ENCODE results near the gene ATG9B. TPM values are rescaled to one million over a fixed set of nuclear protein-coding genes. Genes with fewer than 3 reads are reported as not detected.

The ATG9B gene
- total and polyA plus RNA-seq, 2 donors from 2014 or later: 0.19 TPM

GRCh38 chr7:151070574-151070960 lies 46.3 kb upstream of the ATG9B start:
- Histone ChIP-seq H3K4me1 (ENCODE audit: control insufficient read depth in 2 of 3, insufficient read depth in 2 of 3, low read depth in 1 of 3, low read length in 3 of 3) (no peaks in the 10 kb centered on the region), H3K27ac (ENCODE audit: low read depth in 2 of 2, low read length in 2 of 2) (no peak overlapping the region), H3K9me3 (ENCODE audit: control insufficient read depth in 2 of 3, insufficient read depth in 1 of 3, low read length in 3 of 3) (no peaks in the 10 kb centered on the region), H3K4me3 (ENCODE audit: low read length in 3 of 3) (no peak overlapping the region), H3K27me3 (ENCODE audit: control insufficient read depth, insufficient read depth, low read length) (no peaks in the 10 kb centered on the region), H3K36me3 (ENCODE audit: control insufficient read depth in 2 of 3, insufficient read depth in 3 of 3, low read length in 3 of 3) (peaks cover 4 to 51% (median 25%) of the 10 kb centered on the region in 3 donors), H3K9ac (ENCODE audit: low read length in 3 of 3) (no peak overlapping the region)
- DNase-seq: peak in 1 of 5 donors; percentile 73
- intact Hi-C loops (cut with DNase I): no loop called here
- FAIRE-seq: no peak
- TF ChIP-seq CTCF (IDR thresholded peaks at IDR 0.05; ENCODE audit: borderline replicate concordance, extremely low read depth, insufficient read depth): no peak

GRCh38 chr7:151069841-151070573 lies 45.7 kb upstream of the ATG9B start:
- TF ChIP-seq CTCF (IDR thresholded peaks at IDR 0.05; ENCODE audit: borderline replicate concordance, extremely low read depth, insufficient read depth): no peak
- no peaks in the 10 kb centered on the region for H3K4me1 ChIP-seq (ENCODE audit: control insufficient read depth in 2 of 3, insufficient read depth in 2 of 3, low read depth in 1 of 3, low read length in 3 of 3)
- FAIRE-seq: no peak
- no peak overlapping the region for H3K9ac ChIP-seq (ENCODE audit: low read length in 3 of 3)
- peaks cover 4 to 54% (median 26%) of the 10 kb centered on the region in 3 donors for H3K36me3 ChIP-seq (ENCODE audit: control insufficient read depth in 2 of 3, insufficient read depth in 3 of 3, low read length in 3 of 3)
- H3K27me3 ChIP-seq (ENCODE audit: control insufficient read depth, insufficient read depth, low read length): no peaks in the 10 kb centered on the region
- H3K9me3 ChIP-seq (ENCODE audit: control insufficient read depth in 2 of 3, insufficient read depth in 1 of 3, low read length in 3 of 3): no peaks in the 10 kb centered on the region
- no peak overlapping the region for H3K27ac ChIP-seq (ENCODE audit: low read depth in 2 of 2, low read length in 2 of 2)
- H3K4me3 ChIP-seq (ENCODE audit: low read length in 3 of 3): no peak overlapping the region
- DNase-seq: peak in 1 of 5 donors; percentile 67
- intact Hi-C loops (cut with DNase I): no loop called here

- H3K4me1 ChIP-seq (ENCODE audit: control insufficient read depth in 2 of 3, insufficient read depth in 2 of 3, low read depth in 1 of 3, low read length in 3 of 3): peaks cover 0 to 2% (median 0%) of the 10 kb centered on the region in 3 donors
- no peak for FAIRE-seq
- H3K4me3 ChIP-seq (ENCODE audit: low read length in 3 of 3): no peak overlapping the region
- H3K27me3 ChIP-seq (ENCODE audit: control insufficient read depth, insufficient read depth, low read length): no peaks in the 10 kb centered on the region
- DNase-seq: no peak
- no peak overlapping the region for H3K9ac ChIP-seq (ENCODE audit: low read length in 3 of 3)
- TF ChIP-seq CTCF (IDR thresholded peaks at IDR 0.05; ENCODE audit: borderline replicate concordance, extremely low read depth, insufficient read depth): no peak
- H3K36me3 ChIP-seq (ENCODE audit: control insufficient read depth in 2 of 3, insufficient read depth in 3 of 3, low read length in 3 of 3): peaks cover 2 to 51% (median 21%) of the 10 kb centered on the region in 3 donors
- H3K9me3 ChIP-seq (ENCODE audit: control insufficient read depth in 2 of 3, insufficient read depth in 1 of 3, low read length in 3 of 3): no peaks in the 10 kb centered on the region
- intact Hi-C loops (cut with DNase I): no loop called here
- H3K27ac ChIP-seq (ENCODE audit: low read depth in 2 of 2, low read length in 2 of 2): no peak overlapping the region
These were observed 43.9 kb upstream of the ATG9B start for GRCh38 chr7:151068069-151068773.
